Measurements from ENCODE around the gene LRP1-AS. TPM values are rescaled to one million over a fixed set of nuclear protein-coding genes. Genes with fewer than 3 reads are reported as not detected.

Gene LRP1-AS
- total RNA-seq, 1 experiment from 2014 or later: not detected

- no peak for TF ChIP-seq EGR1 (IDR thresholded peaks at IDR 0.05; ENCODE audit: low read depth)
- TF ChIP-seq ZNF274 (IDR thresholded peaks at IDR 0.05; ENCODE audit: low read depth, low read length): no peak
- TF ChIP-seq SIN3A (IDR thresholded peaks at IDR 0.05; ENCODE audit: low read depth): no peak
- no peak for TF ChIP-seq ELF1 (IDR thresholded peaks at IDR 0.05; ENCODE audit: borderline replicate concordance, low read depth)
- TF ChIP-seq ZFX (IDR thresholded peaks at IDR 0.05): no peak
- TF ChIP-seq POLR2AphosphoS5 (IDR thresholded peaks at IDR 0.05; ENCODE audit: low read depth, low read length): no peak
- no peak for TF ChIP-seq ATF3 (IDR thresholded peaks at IDR 0.05)
- TF ChIP-seq SRF (IDR thresholded peaks at IDR 0.05; ENCODE audit: low read depth): no peak
- H3K79me2 ChIP-seq (ENCODE audit: insufficient read depth, low read length): peaks cover 15% of the 10 kb centered on the region
- no peaks in the 10 kb centered on the region for H3K9me2 ChIP-seq (ENCODE audit: insufficient read depth)
- no peak overlapping the region for H3K4me3 ChIP-seq (replicated peaks in 1 of 2; ENCODE audit: low read depth in 1 of 2, low read length in 2 of 2)
- no peaks in the 10 kb centered on the region for H4K20me1 ChIP-seq (ENCODE audit: insufficient read depth)
- H3K36me3 ChIP-seq (ENCODE audit: control insufficient read depth in 1 of 2, insufficient read depth in 2 of 2, low read length in 2 of 2): peaks cover 0 to 7% of the 10 kb centered on the region in 2 experiments; a peak in 1 of 4 replicates
- CTCF ChIA-PET: no interaction called here
- no peaks in the 10 kb centered on the region for H3K9me3 ChIP-seq (ENCODE audit: control insufficient read depth in 1 of 2, insufficient read depth in 1 of 2, low read depth in 1 of 2, low read length in 2 of 2)
- no TSS peak for BruUV-seq (replicated peaks)
- no peak overlapping the region for H2AFZ ChIP-seq (ENCODE audit: low read depth, low read length, poor library complexity, severe bottlenecking)
- H3K9ac ChIP-seq (ENCODE audit: low read length): no peak overlapping the region
- intact Hi-C loops (cut with micrococcal nuclease): no loop called here
- POLR2A ChIA-PET: interaction anchor here (1.4 to 1.6 kb wide), 2 partner anchors 9 to 13 kb away, joined by 3 read pairs; no protein-coding TSS in a partner anchor
- no peak for ATAC-seq
- H3K27me3 ChIP-seq (ENCODE audit: insufficient read depth, low read length): no peaks in the 10 kb centered on the region
- DNase-seq (ENCODE audit: low read depth, low spot score): no peak
- no peak overlapping the region for H3K4me2 ChIP-seq (ENCODE audit: low read length)
- RAD21 ChIA-PET (ENCODE audit: low non-redundant PET in 1 of 2, low total read pairs in 2 of 2, uncharacterized antibody in 2 of 2, unreplicated experiment in 2 of 2): no interaction called here
- H3K4me1 ChIP-seq (ENCODE audit: control insufficient read depth in 1 of 2, insufficient read depth in 2 of 2, low read length in 2 of 2): peaks cover 10 to 36% of the 10 kb centered on the region in 2 experiments
- no peak overlapping the region for H3K27ac ChIP-seq (ENCODE audit: low read depth, low read length)
These were observed 39.8 kb downstream of the LRP1-AS start for GRCh38 chr12:57107456-57108155.

- Histone ChIP-seq H3K27me3 (ENCODE audit: insufficient read depth, low read length) (no peaks in the 10 kb centered on the region), H3K79me2 (ENCODE audit: insufficient read depth, low read length) (peaks cover 15% of the 10 kb centered on the region), H3K4me3 (replicated peaks in 1 of 2; ENCODE audit: low read depth in 1 of 2, low read length in 2 of 2) (no peak overlapping the region), H3K9me2 (ENCODE audit: insufficient read depth) (no peaks in the 10 kb centered on the region), H3K36me3 (ENCODE audit: control insufficient read depth in 1 of 2, insufficient read depth in 2 of 2, low read length in 2 of 2) (peaks cover 0 to 7% of the 10 kb centered on the region in 2 experiments; a peak in 1 of 4 replicates), H3K9ac (ENCODE audit: low read length) (no peak overlapping the region), H2AFZ (ENCODE audit: low read depth, low read length, poor library complexity, severe bottlenecking) (no peak overlapping the region), H3K9me3 (ENCODE audit: control insufficient read depth in 1 of 2, insufficient read depth in 1 of 2, low read depth in 1 of 2, low read length in 2 of 2) (no peaks in the 10 kb centered on the region), H3K4me1 (ENCODE audit: control insufficient read depth in 1 of 2, insufficient read depth in 2 of 2, low read length in 2 of 2) (peaks cover 18 to 35% of the 10 kb centered on the region in 2 experiments), H3K4me2 (ENCODE audit: low read length) (no peak overlapping the region), H4K20me1 (ENCODE audit: insufficient read depth) (no peaks in the 10 kb centered on the region), H3K27ac (ENCODE audit: low read depth, low read length) (no peak overlapping the region)
- RAD21 ChIA-PET (ENCODE audit: low non-redundant PET in 1 of 2, low total read pairs in 2 of 2, uncharacterized antibody in 2 of 2, unreplicated experiment in 2 of 2): no interaction called here
- no TSS peak for BruUV-seq (replicated peaks)
- CTCF ChIA-PET: no interaction called here
- TF ChIP-seq SP1 (IDR thresholded peaks at IDR 0.05; ENCODE audit: low read depth): no peak
- TF ChIP-seq ZBTB33 (IDR thresholded peaks at IDR 0.05; ENCODE audit: extremely low read depth, insufficient replicate concordance, low read length): no peak
- TF ChIP-seq ZNF274 (IDR thresholded peaks at IDR 0.05; ENCODE audit: low read depth, low read length): no peak
- TF ChIP-seq POLR2AphosphoS5 (IDR thresholded peaks at IDR 0.05; ENCODE audit: low read depth, low read length): no peak
- POLR2A ChIA-PET: interaction anchor here (1.1 to 1.6 kb wide), 3 partner anchors 8 to 14 kb away, joined by 3 read pairs; no protein-coding TSS in a partner anchor
- ATAC-seq (no peak), DNase-seq (ENCODE audit: low read depth, low spot score) (no peak)
- intact Hi-C loops (cut with micrococcal nuclease): no loop called here
These were observed 41.3 kb downstream of the LRP1-AS start for GRCh38 chr12:57106021-57106708.

Measured in HCT116 (cell line).